Heart right ventricle (tissue), 16 donors: ENCODE data around the gene IVL. TPM values are rescaled to one million over a fixed set of nuclear protein-coding genes. Genes with fewer than 3 reads are reported as not detected.

Experiments
- ATAC-seq, 8 donors: fragments of 200-7000 bp; cut with Tn5 transposase; one replicate each; pipeline ENCODE4 v1.9.1; 2020; ENCODE audit warnings: mild to moderate bottlenecking in 8 of 8, moderate library complexity in 8 of 8, moderate number of reproducible peaks in 1 of 8
- DNase-seq, 2 donors: peaks; one replicate each; pipeline ENCODE4 v3.0.0-alpha.2; 2020
- H3K27ac ChIP-seq, 10 donors: fragments of 200-600 bp; sonication (generic) in 2 of 10; one replicate each; pipeline versions ENCODE4 v1.5.0 to v1.8.0; 2020 to 2022; ENCODE audit warnings: mild to moderate bottlenecking in 3 of 10
- H3K27me3 ChIP-seq, 7 donors: fragments of 200-600 bp; one replicate each; pipeline ENCODE4 v1.8.0; 2021 to 2022; ENCODE audit warnings: mild to moderate bottlenecking in 2 of 7
- H3K36me3 ChIP-seq, 9 donors: fragments of 200-600 bp; sonication (generic) in 1 of 9; one replicate each; pipeline versions ENCODE4 v1.5.0 to v1.8.0; 2020 to 2022; ENCODE audit warnings: mild to moderate bottlenecking in 2 of 9
- H3K4me1 ChIP-seq, 9 donors: fragments of 200-600 bp; sonication (generic) in 1 of 9; one replicate each; pipeline versions ENCODE4 v1.5.0 to v1.8.0; 2020 to 2022; ENCODE audit warnings: mild to moderate bottlenecking in 4 of 9
- H3K4me3 ChIP-seq, 10 donors: fragments of 200-600 bp; sonication (generic) in 2 of 10; one replicate each; pipeline versions ENCODE4 v1.5.0 to v1.8.0; 2020 to 2022; ENCODE audit warnings: mild to moderate bottlenecking in 7 of 10, moderate library complexity in 2 of 10
- H3K9me3 ChIP-seq, 11 donors: fragments of 200-600 bp in 10 of 11; sonication (generic) in 2 of 11; one replicate each; pipeline versions ENCODE4 v1.5.0 to v1.8.0; 2013 to 2022; ENCODE audit warnings: mild to moderate bottlenecking in 2 of 11, control low read depth in 1 of 11, moderate library complexity in 1 of 11
- WGBS, 2 donors: extraction: QIAGEN DNeasy Blood & Tissue Kit; methylation state at CpG; one replicate each; pipeline ENCODE4 v1.1.7; 2013; ENCODE audit warnings: inconsistent platforms in 1 of 2; 5-methylcytosine and 5-hydroxymethylcytosine counted together
- intact Hi-C, 10 donors: fragments of 100-400 bp; cut with DNase I; formaldehyde crosslinking; loops; one replicate each; pipeline versions ENCODE4 v1.11.1 to v1.14.2; 2022
- polyA plus RNA-seq, 2 donors: library from polyadenylated mRNA; stranded (reverse); fragments of 200-250 nt; gene quantifications; one replicate each; pipeline ENCODE4 v1.2.3, GENCODE V29; 2013
- total RNA-seq, 10 donors: library from RNA; stranded (reverse); fragmentation: NEBNext Ultra II Directional in 3 of 10; extraction: Animal tissue kit (Norgen Biotek cat#: 25700) in 3 of 10; gene quantifications; one replicate each; pipeline versions ENCODE4 v1.2.1 to v1.2.4, GENCODE V29; 2021 to 2023
- TF ChIP-seq, protein P1 (sequence below), 9 donors: fragments of 200-600 bp; sonication (generic) in 2 of 9; IDR thresholded peaks; one replicate each; pipeline versions ENCODE4 v1.5.0 to v1.8.0; 2021 to 2022; ENCODE audit warnings: antibody characterized with exemption in 9 of 9, mild to moderate bottlenecking in 5 of 9, moderate library complexity in 1 of 9
- donor health status: Arrhythmogenic right ventricular cardiomyopathy.
- donor health status: ischemic (EF 13 %, LVEDD 7.1; RV severe dilation, severe dysfunction).
- donor health status: healthy with polysubstance abuse.
- donor health status: DM: no; HTN: yes; CAD: no.
- donor health status: DM: no; HTN: no; CAD: no.
- donor health status: ischemic (EF 25% LVEDD 6.9; RV normal size, moderate dysfunction).
- donor health status: ischemic (EF 25% LVEDD 5.7; RV mildly dilated, moderate dysfunction).
- donor health status: healthy.
- donor health status: DM: yes; HTN: yes; CAD: no.
- donor health status: Ischemic cardiomyopathy.
- donor health status: ischemic (EF 35%, LVEDD 5.7; RV mildly dilated, moderate dysfunction).
- donor health status: nonischemic (EF 11% LVEDD 7.7; RV severe dilation, severe dysfunction).
- donor health status: DM: yes; HTN: yes; CAD: no.
- donor health status: PGD.
- donor health status: ischemic (EF 29% LVEDD 5.4; RV normal size, mild dysfunction).
- donor health status: nonischemic (EF 23%, LVEDD 6.1; RV moderate dilation, normal function).

Gene IVL
- total and polyA plus RNA-seq, 12 donors = 0.06 TPM; not detected in 11

GRCh38 chr1:152879559-152880198, 28.7 kb upstream of the IVL start:
- intact Hi-C loops = loop anchor here in 3 of 10 donors (10.0 kb wide), 1 partner anchor 345 kb away; no protein-coding TSS in a partner anchor
- Histone ChIP-seq H3K27me3 (peaks cover 0 to 3% (median 0%) of the 10 kb centered on the region in 7 donors), H3K9me3 (no peaks in the 10 kb centered on the region), H3K27ac (no peak overlapping the region), H3K4me3 (no peak overlapping the region), H3K4me1 (no peaks in the 10 kb centered on the region), H3K36me3 (no peaks in the 10 kb centered on the region)
- DNase-seq = no peak
- TF ChIP-seq, protein P1, sequence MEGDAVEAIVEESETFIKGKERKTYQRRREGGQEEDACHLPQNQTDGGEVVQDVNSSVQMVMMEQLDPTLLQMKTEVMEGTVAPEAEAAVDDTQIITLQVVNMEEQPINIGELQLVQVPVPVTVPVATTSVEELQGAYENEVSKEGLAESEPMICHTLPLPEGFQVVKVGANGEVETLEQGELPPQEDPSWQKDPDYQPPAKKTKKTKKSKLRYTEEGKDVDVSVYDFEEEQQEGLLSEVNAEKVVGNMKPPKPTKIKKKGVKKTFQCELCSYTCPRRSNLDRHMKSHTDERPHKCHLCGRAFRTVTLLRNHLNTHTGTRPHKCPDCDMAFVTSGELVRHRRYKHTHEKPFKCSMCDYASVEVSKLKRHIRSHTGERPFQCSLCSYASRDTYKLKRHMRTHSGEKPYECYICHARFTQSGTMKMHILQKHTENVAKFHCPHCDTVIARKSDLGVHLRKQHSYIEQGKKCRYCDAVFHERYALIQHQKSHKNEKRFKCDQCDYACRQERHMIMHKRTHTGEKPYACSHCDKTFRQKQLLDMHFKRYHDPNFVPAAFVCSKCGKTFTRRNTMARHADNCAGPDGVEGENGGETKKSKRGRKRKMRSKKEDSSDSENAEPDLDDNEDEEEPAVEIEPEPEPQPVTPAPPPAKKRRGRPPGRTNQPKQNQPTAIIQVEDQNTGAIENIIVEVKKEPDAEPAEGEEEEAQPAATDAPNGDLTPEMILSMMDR (IDR thresholded peaks at IDR 0.05) = no peak
- ATAC-seq = no peak

- no peaks in the 10 kb centered on the region for H3K4me1 ChIP-seq
- intact Hi-C loops = no loop called here
- TF ChIP-seq, protein P1 (IDR thresholded peaks at IDR 0.05) = no peak
- no peaks in the 10 kb centered on the region for H3K9me3 ChIP-seq
- H3K27me3 ChIP-seq = peaks cover 0 to 3% (median 0%) of the 10 kb centered on the region in 7 donors
- no peak overlapping the region for H3K27ac ChIP-seq
- 74 to 77% methylated on average over 4 of the region's 4 CpGs for WGBS, 2 donors
- no peaks in the 10 kb centered on the region for H3K36me3 ChIP-seq
- DNase-seq = no peak
- no peak for ATAC-seq
- H3K4me3 ChIP-seq = no peak overlapping the region
These were observed 28.0 kb upstream of the IVL start for GRCh38 chr1:152880316-152880715.

- Histone ChIP-seq H3K9me3 (no peaks in the 10 kb centered on the region), H3K4me1 (no peaks in the 10 kb centered on the region), H3K27me3 (peaks cover 0 to 3% (median 0%) of the 10 kb centered on the region in 7 donors), H3K4me3 (no peak overlapping the region), H3K36me3 (no peaks in the 10 kb centered on the region), H3K27ac (no peak overlapping the region)
- DNase-seq = no peak
- no peak for ATAC-seq
- WGBS, 2 donors = 78 to 84% methylated on average over 5 of the region's 5 CpGs
- TF ChIP-seq, protein P1 (IDR thresholded peaks at IDR 0.05) = no peak
- intact Hi-C loops = no loop called here
These were observed 27.4 kb upstream of the IVL start for GRCh38 chr1:152880907-152881306.

GRCh38 chr1:152884085-152884484, 24.3 kb upstream of the IVL start:
- no peak overlapping the region for H3K27ac ChIP-seq
- intact Hi-C loops = no loop called here
- H3K36me3 ChIP-seq = no peaks in the 10 kb centered on the region
- no peaks in the 10 kb centered on the region for H3K9me3 ChIP-seq
- no peak for DNase-seq
- no peak overlapping the region for H3K4me3 ChIP-seq
- ATAC-seq = no peak
- H3K4me1 ChIP-seq = no peaks in the 10 kb centered on the region
- TF ChIP-seq, protein P1 (IDR thresholded peaks at IDR 0.05) = no peak
- H3K27me3 ChIP-seq = no peaks in the 10 kb centered on the region
